H4 (cell line): Measurements from ENCODE around the gene P2RY2. TPM values are rescaled to one million over a fixed set of nuclear protein-coding genes. Genes with fewer than 3 reads are reported as not detected.
"Not testable (repeated sequence)": the region's sequence is repeated elsewhere in the genome, so short reads cannot be mapped to it uniquely, and the experiment has no call there.

Experiments
- DNase-seq: peaks from one replicate; pipeline ENCODE4 v3.0.0-alpha.2; 2015; ENCODE audit warnings: low spot score
- total RNA-seq: library from RNA; depleted of rRNA; stranded (reverse); fragments of >200 nt; shearing (Covaris generic); gene quantifications from 2 replicates; pipeline ENCODE4 v1.2.3, GENCODE V29; 2014

The P2RY2 gene
- total RNA-seq, 1 experiment from 2014 or later, result not detected

- no peak for DNase-seq
These were observed 10.4 kb downstream of the P2RY2 start for GRCh38 chr11:73228268-73229134.

- DNase-seq, result no peak
These were observed 11.3 kb downstream of the P2RY2 start for GRCh38 chr11:73229321-73229895.

GRCh38 chr11:73229896-73230875 is 12.1 kb downstream of the P2RY2 start:
- DNase-seq, result no peak

GRCh38 chr11:73230931-73231330 is 12.8 kb downstream of the P2RY2 start:
- DNase-seq, result no peak

GRCh38 chr11:73232487-73232886 is 14.4 kb downstream of the P2RY2 start:
- DNase-seq, result not testable (repeated sequence)

- no peak for DNase-seq
These were observed 15.1 kb downstream of the P2RY2 start for GRCh38 chr11:73233211-73233610.

GRCh38 chr11:73233692-73234470 is 15.8 kb downstream of the P2RY2 start:
- no peak for DNase-seq

- DNase-seq, result no peak
These were observed 16.5 kb downstream of the P2RY2 start for GRCh38 chr11:73234471-73235181.

- DNase-seq, result no peak
These were observed 17.2 kb downstream of the P2RY2 start for GRCh38 chr11:73235236-73235786.

GRCh38 chr11:73236205-73236765 is 18.2 kb downstream of the P2RY2 start:
- DNase-seq, result no peak

- DNase-seq, result no peak
These were observed 18.8 kb downstream of the P2RY2 start for GRCh38 chr11:73236854-73237253.

GRCh38 chr11:73237471-73238290 is 19.6 kb downstream of the P2RY2 start:
- DNase-seq, result no peak

GRCh38 chr11:73239111-73239521 is 21.0 kb downstream of the P2RY2 start:
- DNase-seq, result no peak

GRCh38 chr11:73239571-73240189 is 21.6 kb downstream of the P2RY2 start:
- DNase-seq, result no peak

GRCh38 chr11:73240190-73240781 is 22.2 kb downstream of the P2RY2 start:
- no peak for DNase-seq

- DNase-seq, result no peak
These were observed 23.2 kb downstream of the P2RY2 start for GRCh38 chr11:73241300-73241699.

GRCh38 chr11:73242251-73243092 is 24.4 kb downstream of the P2RY2 start:
- peak; percentile 68 for DNase-seq
